Loucy (cell line): ENCODE data around the gene BTNL9.
"Not testable (repeated sequence)": the region's sequence is repeated elsewhere in the genome, so short reads cannot be mapped to it uniquely, and the experiment has no call there.

Experiments
- H2AFZ ChIP-seq: fragments of 200-600 bp; sonication (generic); 2 replicates; pipeline ENCODE4 v1.6.0; 2016; ENCODE audit warnings: antibody characterized with exemption, mild to moderate bottlenecking, low read length, moderate library complexity
- H3F3A ChIP-seq: fragments of 200-600 bp; 2 replicates; pipeline ENCODE4 v1.6.0; 2016; ENCODE audit warnings: antibody characterized with exemption, low read depth, mild to moderate bottlenecking
- H3K27me3 ChIP-seq: fragments of 200-600 bp; sonication (generic); 2 replicates; pipeline ENCODE4 v1.6.1; 2014; ENCODE audit warnings: low read length, mild to moderate bottlenecking; ENCODE audit not compliant: insufficient read depth, poor library complexity, severe bottlenecking
- H3K36me3 ChIP-seq: fragments of 200-600 bp; sonication (generic); 2 replicates; pipeline ENCODE4 v1.6.1; 2016; ENCODE audit warnings: low read length; ENCODE audit not compliant: insufficient read depth
- H3K4me1 ChIP-seq: fragments of 200-600 bp; sonication (generic); 2 replicates; pipeline ENCODE4 v1.5.1; 2014; ENCODE audit warnings: low read length, mild to moderate bottlenecking; ENCODE audit not compliant: insufficient read depth, poor library complexity, severe bottlenecking
- H3K4me2 ChIP-seq: fragments of 200-600 bp; sonication (generic); 2 replicates; pipeline ENCODE4 v1.6.0; 2014; ENCODE audit warnings: antibody characterized with exemption, low read length, low read depth, mild to moderate bottlenecking; ENCODE audit not compliant: poor library complexity, severe bottlenecking
- H3K4me3 ChIP-seq: fragments of 200-600 bp; sonication (generic); 2 replicates; pipeline ENCODE4 v1.5.1; 2014; ENCODE audit warnings: low read length, mild to moderate bottlenecking, mixed read lengths; ENCODE audit not compliant: poor library complexity, severe bottlenecking
- H3K79me2 ChIP-seq: fragments of 200-600 bp; sonication (generic); 2 replicates; pipeline ENCODE4 v1.6.1; 2014; ENCODE audit warnings: low read length; ENCODE audit not compliant: insufficient read depth
- H3K9ac ChIP-seq: fragments of 200-600 bp; sonication (generic); 2 replicates; pipeline ENCODE4 v1.6.0; 2014; ENCODE audit warnings: mild to moderate bottlenecking, low read depth, low read length, moderate library complexity; ENCODE audit not compliant: poor library complexity, severe bottlenecking
- H3K9me2 ChIP-seq: fragments of 200-600 bp; sonication (generic); replicated peaks from 2 replicates; pipeline ENCODE4 v1.6.1; 2016; ENCODE audit warnings: low read depth, low read length, mixed read lengths
- H3K9me3 ChIP-seq: fragments of 200-600 bp; sonication (generic); 2 replicates; pipeline ENCODE4 v1.6.1; 2014; ENCODE audit warnings: mild to moderate bottlenecking, antibody characterized with exemption, low read length, low read depth; ENCODE audit not compliant: insufficient read depth
- H4K20me1 ChIP-seq: fragments of 200-600 bp; sonication (generic); 2 replicates; pipeline ENCODE4 v1.6.0; 2014; ENCODE audit warnings: antibody characterized with exemption, low read length, mild to moderate bottlenecking; ENCODE audit not compliant: insufficient read depth, poor library complexity, severe bottlenecking
- EZH2phosphoT487 ChIP-seq: fragments of 200-600 bp; IDR thresholded peaks from 2 replicates; pipeline ENCODE4 v1.6.1; 2018; ENCODE audit warnings: antibody characterized with exemption, mild to moderate bottlenecking, moderate library complexity, borderline replicate concordance
- TF ChIP-seq, protein P1 (sequence below): fragments of 200-600 bp; sonication (generic); conservative IDR thresholded peaks from 2 replicates; pipeline ENCODE4 v1.5.1; 2014; ENCODE audit warnings: mild to moderate bottlenecking, antibody characterized with exemption, low read length

Gene BTNL9

DNA sequence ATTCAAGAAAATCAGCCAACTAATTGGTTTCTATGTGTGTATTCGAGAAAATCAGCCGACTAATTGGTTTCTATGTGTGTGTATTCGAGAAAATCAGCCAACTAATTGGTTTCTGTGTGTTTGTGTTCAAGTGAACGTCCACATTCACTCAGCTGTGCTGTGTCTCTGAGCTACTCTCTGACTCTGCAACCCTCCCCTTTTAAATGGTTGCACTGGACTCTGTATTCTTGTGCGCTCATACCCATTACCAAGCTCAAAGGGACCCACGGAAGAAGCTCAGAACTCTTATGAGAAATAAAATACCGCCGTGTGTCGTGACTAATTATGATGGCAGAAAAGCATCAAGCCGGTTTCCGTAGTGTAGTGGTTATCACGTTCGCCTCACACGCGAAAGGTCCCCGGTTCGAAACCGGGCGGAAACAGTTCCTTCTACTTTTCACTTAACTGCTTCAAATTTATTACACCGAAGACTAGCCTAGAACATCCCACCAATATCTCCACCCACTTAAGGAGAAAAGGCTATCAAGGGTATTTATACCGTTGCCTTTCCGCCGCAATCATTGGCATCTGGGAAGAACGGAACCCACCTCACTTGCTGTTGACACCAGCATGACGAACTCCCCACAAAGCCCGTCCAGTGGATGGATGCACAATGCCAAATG is 56.8 kb downstream of the BTNL9 start:
- not testable (repeated sequence) for H3K4me1 ChIP-seq, H3K9me2 ChIP-seq, H3K36me3 ChIP-seq, H2AFZ ChIP-seq, H3K9me3 ChIP-seq, H3K4me2 ChIP-seq, H3K9ac ChIP-seq, H3F3A ChIP-seq, H3K27me3 ChIP-seq, H3K4me3 ChIP-seq, H3K79me2 ChIP-seq, H4K20me1 ChIP-seq

DNA sequence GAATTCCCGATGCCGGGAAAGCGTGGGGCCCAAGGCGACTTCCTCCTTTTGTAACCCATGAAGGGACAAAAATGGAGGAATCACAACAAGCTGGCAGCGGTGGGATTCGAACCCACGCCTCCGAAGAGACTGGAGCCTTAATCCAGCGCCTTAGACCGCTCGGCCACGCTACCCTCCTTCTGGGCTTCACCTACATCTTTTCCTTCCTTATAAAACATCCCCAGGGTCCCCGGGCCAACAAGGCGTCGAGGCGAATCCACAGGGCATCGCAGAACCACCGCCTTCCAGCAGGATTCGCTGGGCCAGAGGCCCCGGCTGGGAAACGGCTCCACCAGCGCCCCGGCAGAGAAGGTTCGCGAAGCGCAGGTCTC is 57.3 kb downstream of the BTNL9 start:
- H2AFZ ChIP-seq: not testable (repeated sequence)

DNA sequence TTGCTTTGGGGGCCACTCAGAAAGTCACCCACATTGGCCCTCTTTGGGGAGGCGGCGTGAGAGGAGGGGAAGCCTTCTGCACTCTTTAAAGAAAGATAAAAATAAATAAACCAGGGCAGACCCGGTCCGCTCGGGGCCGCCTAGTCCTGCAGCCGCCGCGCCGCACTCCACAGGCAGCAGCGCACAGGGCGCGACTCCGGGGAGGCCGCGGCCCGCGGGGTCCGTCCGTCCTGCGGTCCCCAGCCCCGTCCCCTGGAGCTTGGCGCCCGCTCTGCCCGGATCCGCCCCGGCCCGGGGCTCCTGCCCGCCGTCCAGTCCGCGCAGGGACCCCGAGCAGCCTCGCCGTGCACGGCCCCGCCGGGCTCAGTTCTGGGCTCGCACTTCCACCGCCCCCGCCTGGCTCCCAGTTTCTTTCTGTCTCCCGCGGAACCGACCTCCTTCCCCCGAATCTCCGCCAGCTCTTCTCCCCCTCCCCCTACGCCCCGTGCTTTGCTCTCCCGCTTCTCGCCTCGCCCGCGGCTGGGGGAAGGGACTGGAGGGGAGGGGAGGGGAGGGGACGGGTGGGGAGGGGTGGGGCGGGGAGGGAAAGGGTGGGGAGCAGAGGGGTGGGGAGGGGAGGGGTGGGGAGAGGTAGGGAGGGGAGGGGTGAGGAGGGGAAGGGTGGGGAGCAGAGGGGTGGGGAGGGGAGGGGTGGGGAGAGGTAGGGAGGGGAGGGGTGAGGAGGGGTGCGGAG is 57.9 kb downstream of the BTNL9 start:
- H3K9me2 ChIP-seq, H3K36me3 ChIP-seq, H3K79me2 ChIP-seq, H4K20me1 ChIP-seq, H3K9me3 ChIP-seq, H3K4me3 ChIP-seq, H3K27me3 ChIP-seq, H3K9ac ChIP-seq, H2AFZ ChIP-seq, H3F3A ChIP-seq, H3K4me1 ChIP-seq, H3K4me2 ChIP-seq: not testable (repeated sequence)

More for the DNA sequence above, 57.3 kb downstream of the BTNL9 start:
- not testable (repeated sequence) for H3K4me3 ChIP-seq, H4K20me1 ChIP-seq, H3K4me2 ChIP-seq, H3F3A ChIP-seq, H3K9ac ChIP-seq, H3K9me3 ChIP-seq, H3K27me3 ChIP-seq, H3K9me2 ChIP-seq, H3K79me2 ChIP-seq, H3K36me3 ChIP-seq, H3K4me1 ChIP-seq

DNA sequence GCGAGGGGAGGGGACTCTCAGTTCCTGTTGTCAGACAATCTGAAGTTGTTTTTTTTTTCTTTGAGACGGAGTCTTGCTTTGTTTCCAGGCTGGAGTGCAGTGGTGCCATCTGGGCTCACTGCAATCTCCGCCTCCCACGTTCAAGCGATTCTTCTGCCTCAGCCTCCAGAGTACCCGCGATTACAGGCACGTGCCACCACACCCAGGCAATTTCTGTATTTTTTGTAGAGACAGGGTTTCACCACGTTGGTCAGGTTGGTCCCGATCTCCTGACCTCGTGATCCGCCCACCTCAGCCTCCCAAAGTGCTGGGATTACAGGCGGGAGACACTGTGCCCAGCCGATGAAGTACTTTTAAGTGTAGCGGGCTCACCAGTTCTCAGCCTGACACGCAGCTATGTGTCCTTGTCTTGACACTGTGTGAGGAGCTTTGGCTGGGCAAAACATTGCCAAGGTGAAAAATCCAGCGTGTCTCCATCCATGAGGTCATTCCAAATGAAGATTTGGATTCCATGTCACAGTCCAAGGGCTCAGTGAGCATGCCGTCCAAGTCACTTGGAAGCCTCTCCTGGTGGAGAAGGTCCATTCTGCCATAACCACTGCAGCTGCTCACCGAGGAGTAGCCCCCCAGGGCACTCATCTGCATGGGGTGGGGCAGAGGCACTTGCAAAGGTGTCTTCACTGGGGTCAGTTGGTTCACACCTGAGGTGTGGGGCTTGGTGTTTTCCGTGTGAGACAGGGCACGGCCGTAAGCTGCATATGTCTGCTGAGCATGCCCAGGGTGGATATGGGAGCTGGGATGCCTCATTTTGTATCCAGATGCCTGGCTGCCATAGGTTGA is 58.9 kb downstream of the BTNL9 start:
- Histone ChIP-seq H3K4me1 (no peaks in the 10 kb centered on the region), H3K9me2 (no peaks in the 10 kb centered on the region), H3K27me3 (no peaks in the 10 kb centered on the region), H3K4me2 (no peak overlapping the region), H2AFZ (no peak overlapping the region), H3K4me3 (no peak overlapping the region), H4K20me1 (no peaks in the 10 kb centered on the region), H3K9ac (no peak overlapping the region), H3K9me3 (no peaks in the 10 kb centered on the region), H3K79me2 (no peaks in the 10 kb centered on the region), H3K36me3 (no peaks in the 10 kb centered on the region), H3F3A (no peaks in the 10 kb centered on the region)
- TF ChIP-seq EZH2phosphoT487: no peak
- TF ChIP-seq, protein P1, sequence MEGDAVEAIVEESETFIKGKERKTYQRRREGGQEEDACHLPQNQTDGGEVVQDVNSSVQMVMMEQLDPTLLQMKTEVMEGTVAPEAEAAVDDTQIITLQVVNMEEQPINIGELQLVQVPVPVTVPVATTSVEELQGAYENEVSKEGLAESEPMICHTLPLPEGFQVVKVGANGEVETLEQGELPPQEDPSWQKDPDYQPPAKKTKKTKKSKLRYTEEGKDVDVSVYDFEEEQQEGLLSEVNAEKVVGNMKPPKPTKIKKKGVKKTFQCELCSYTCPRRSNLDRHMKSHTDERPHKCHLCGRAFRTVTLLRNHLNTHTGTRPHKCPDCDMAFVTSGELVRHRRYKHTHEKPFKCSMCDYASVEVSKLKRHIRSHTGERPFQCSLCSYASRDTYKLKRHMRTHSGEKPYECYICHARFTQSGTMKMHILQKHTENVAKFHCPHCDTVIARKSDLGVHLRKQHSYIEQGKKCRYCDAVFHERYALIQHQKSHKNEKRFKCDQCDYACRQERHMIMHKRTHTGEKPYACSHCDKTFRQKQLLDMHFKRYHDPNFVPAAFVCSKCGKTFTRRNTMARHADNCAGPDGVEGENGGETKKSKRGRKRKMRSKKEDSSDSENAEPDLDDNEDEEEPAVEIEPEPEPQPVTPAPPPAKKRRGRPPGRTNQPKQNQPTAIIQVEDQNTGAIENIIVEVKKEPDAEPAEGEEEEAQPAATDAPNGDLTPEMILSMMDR: no peak
